Naive thymus-derived CD4-positive, alpha-beta T cell (primary cell): ENCODE data around the gene TAF6. TPM values are rescaled to one million over a fixed set of nuclear protein-coding genes. Genes with fewer than 3 reads are reported as not detected.

Experiments
- ATAC-seq: fragments of 150-1000 bp; cut with Tn5 transposase; 2 replicates; pipeline ENCODE4 v1.10.0; 2021; ENCODE audit warnings: mild to moderate bottlenecking, moderate library complexity
- CTCF ChIA-PET: fragments of 350-600 bp; sonication (Branson Sonifier 250); formaldehyde crosslinking; loops from one replicate; lab custom pipeline; 2021; ENCODE audit warnings: antibody characterized with exemption; lab: Charles Lee
- POLR2A ChIA-PET: fragments of 350-600 bp; sonication (Branson Sonifier 250); formaldehyde crosslinking; loops from one replicate; lab custom pipeline; 2021; ENCODE audit warnings: antibody characterized with exemption, inconsistent platforms; lab: Charles Lee
- DNase-seq, 9 donors: peaks; one replicate each; pipeline versions ENCODE4 v3.0.0 to v3.0.0-alpha.2; 2020 to 2022; ENCODE audit warnings: mixed read lengths in 1 of 9
- H3K27ac ChIP-seq: one replicate; pipeline ENCODE4 v1.7.0; 2013; ENCODE audit warnings: mild to moderate bottlenecking, low read depth, low read length, moderate library complexity
- H3K27me3 ChIP-seq, 2 donors: one replicate each; pipeline ENCODE4 v1.7.0; 2013; ENCODE audit warnings: low read length in 2 of 2, mild to moderate bottlenecking in 2 of 2, moderate library complexity in 2 of 2; ENCODE audit not compliant: control insufficient read depth in 2 of 2, insufficient read depth in 2 of 2
- H3K36me3 ChIP-seq, 3 experiments: 1 replicate in 2 of 3; 2 replicates in 1 of 3; pipeline ENCODE4 v1.7.0; 2013; ENCODE audit warnings: low read length in 3 of 3, mild to moderate bottlenecking in 3 of 3, moderate library complexity in 1 of 3; ENCODE audit not compliant: insufficient read depth in 3 of 3, control insufficient read depth in 2 of 3
- H3K4me1 ChIP-seq, 2 donors: one replicate each; pipeline ENCODE4 v1.7.0; 2013; ENCODE audit warnings: low read length in 2 of 2, mild to moderate bottlenecking in 2 of 2, moderate library complexity in 1 of 2; ENCODE audit not compliant: control insufficient read depth in 2 of 2, insufficient read depth in 2 of 2
- H3K4me3 ChIP-seq: 2 replicates; pipeline ENCODE4 v1.7.0; 2013; ENCODE audit warnings: mild to moderate bottlenecking, low read length
- H3K9me3 ChIP-seq, 3 experiments: 1 replicate in 2 of 3; 2 replicates in 1 of 3; pipeline ENCODE4 v1.7.0; 2013; ENCODE audit warnings: low read length in 3 of 3; ENCODE audit not compliant: control insufficient read depth in 2 of 3
- H3K27ac Mint-ChIP-seq, 9 donors: one replicate each; pipeline ENCODE4 v1.8.0; 2020 to 2022; ENCODE audit warnings: mixed read lengths in 9 of 9, mild to moderate bottlenecking in 8 of 9, moderate library complexity in 5 of 9, inconsistent platforms in 2 of 9
- H3K27me3 Mint-ChIP-seq, 5 donors: one replicate each; pipeline ENCODE4 v1.8.0; 2021 to 2022; ENCODE audit warnings: mixed read lengths in 5 of 5, mild to moderate bottlenecking in 1 of 5
- H3K36me3 Mint-ChIP-seq, 5 donors: one replicate each; pipeline ENCODE4 v1.8.0; 2020 to 2022; ENCODE audit warnings: mixed read lengths in 5 of 5, mild to moderate bottlenecking in 3 of 5, inconsistent platforms in 1 of 5
- H3K4me1 Mint-ChIP-seq, 7 donors: one replicate each; pipeline ENCODE4 v1.8.0; 2020 to 2022; ENCODE audit warnings: mixed read lengths in 7 of 7, mild to moderate bottlenecking in 3 of 7, inconsistent platforms in 1 of 7
- H3K4me3 Mint-ChIP-seq, 10 donors: one replicate each; pipeline ENCODE4 v1.8.0; 2020 to 2022; ENCODE audit warnings: mild to moderate bottlenecking in 10 of 10, mixed read lengths in 10 of 10, moderate library complexity in 6 of 10, inconsistent platforms in 2 of 10
- H3K9me3 Mint-ChIP-seq, 11 donors: one replicate each; pipeline ENCODE4 v1.8.0; 2020 to 2022; ENCODE audit warnings: mixed read lengths in 11 of 11, mild to moderate bottlenecking in 4 of 11, inconsistent platforms in 1 of 11, moderate library complexity in 1 of 11
- intact Hi-C, 2 donors: fragments of 100-400 bp; cut with micrococcal nuclease; formaldehyde crosslinking; loops; one replicate each; pipeline ENCODE4 v1.15.1; 2023
- polyA plus RNA-seq, 2 donors: library from polyadenylated mRNA; unstranded; fragments of 300-500 nt; fragmentation: Illumina TruSeq; gene quantifications; one replicate each; pipeline ENCODE4 v1.2.3, GENCODE V29; 2021
- total RNA-seq, 6 experiments: library from RNA in 5 of 6; stranded (reverse) in 5 of 6; gene quantifications; 1 replicate in 5 of 6; 2 replicates in 1 of 6; pipeline ENCODE4 v1.2.3 and lab custom pipeline; 2021 to 2026

The TAF6 gene
- total and polyA plus RNA-seq, 7 experiments from 2014 or later, result 30.8 to 68.1 (median 45.0) TPM

DNA sequence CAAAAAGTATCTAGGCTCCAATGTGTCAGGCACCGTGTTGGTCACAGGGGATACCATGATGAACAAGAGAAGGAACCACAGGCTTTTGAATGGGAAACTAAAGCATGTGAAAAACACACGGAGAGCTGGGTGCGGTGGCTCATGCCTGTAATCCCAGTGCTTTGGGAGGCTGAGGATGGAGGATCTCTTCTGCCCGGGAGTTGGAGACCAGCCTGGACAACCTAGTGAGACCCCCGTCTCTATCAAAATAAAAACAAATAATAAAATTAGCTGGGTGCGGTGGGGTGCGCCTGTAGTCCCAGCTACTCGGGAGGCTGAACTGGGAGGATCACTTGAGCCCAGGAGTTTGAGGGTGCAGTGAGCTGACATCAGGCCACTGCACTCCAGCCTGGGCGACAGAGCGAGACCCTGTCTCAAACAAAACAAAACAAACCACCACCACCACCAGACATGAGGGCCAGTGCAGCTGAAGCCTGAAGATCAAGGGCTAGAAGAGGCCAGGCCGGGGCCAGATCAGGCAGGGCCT lies 31.0 kb downstream of the TAF6 start:
- peak overlapping the region; percentile 89 to 96 (median 94) for H3K27ac Mint-ChIP-seq
- Histone ChIP-seq H3K4me3 (peak overlapping the region; percentile 61), H3K4me1 (peaks cover 6 to 11% of the 10 kb centered on the region in 2 donors), H3K27me3 (no peaks in the 10 kb centered on the region), H3K27ac (peak overlapping the region; percentile 87), H3K9me3 (no peaks in the 10 kb centered on the region), H3K36me3 (peaks cover 0 to 33% (median 6%) of the 10 kb centered on the region in 3 experiments)
- peaks cover 0 to 11% (median 0%) of the 10 kb centered on the region in 11 donors for H3K9me3 Mint-ChIP-seq
- DNase-seq (peak in 1 of 9 donors; percentile 5), ATAC-seq (no peak)
- CTCF ChIA-PET, result interaction anchor here (0.6 to 1.2 kb wide), 4 partner anchors 9 to 531 kb away, joined by 3 to 4 read pairs (median 3); no protein-coding TSS in a partner anchor
- H3K4me1 Mint-ChIP-seq, result peaks cover 11 to 40% (median 20%) of the 10 kb centered on the region in 7 donors
- intact Hi-C loops, result loop anchor here (1.0 to 10.0 kb wide), 4 partner anchors 13 to 683 kb away; partner anchors contain the start of genes AP4M1 (in 1 of the 2), BUD31 (in 1 of the 2), MBLAC1 (in 1 of the 2) and MCM7 (in 1 of the 2)
- H3K36me3 Mint-ChIP-seq, result peaks cover 0 to 27% (median 14%) of the 10 kb centered on the region in 5 donors
- POLR2A ChIA-PET, result interaction anchor here (0.7 to 5.2 kb wide), 9 partner anchors 9 to 530 kb away, joined by 3 to 59 read pairs (median 3); partner anchors contain the start of genes AP4M1, GPC2, MBLAC1 and MCM7
- peak overlapping the region; percentile 82 to 96 (median 90) for H3K4me3 Mint-ChIP-seq
- H3K27me3 Mint-ChIP-seq, result peaks cover 0 to 16% (median 0%) of the 10 kb centered on the region in 5 donors

GRCh38 chr7:100087055-100087750 lies 32.0 kb downstream of the TAF6 start:
- ChIA-PET POLR2A (interaction anchor here (5.2 kb wide), 1 partner anchor 13 kb away, joined by 59 read pairs; the partner anchor contains the start of genes AP4M1 and MCM7), CTCF (interaction anchor here (0.6 to 0.9 kb wide), 2 partner anchors 8 to 29 kb away, joined by 3 read pairs; no protein-coding TSS in a partner anchor)
- Histone ChIP-seq H3K4me3 (no peak overlapping the region), H3K9me3 (no peaks in the 10 kb centered on the region), H3K27me3 (no peaks in the 10 kb centered on the region), H3K27ac (no peak overlapping the region), H3K4me1 (peaks cover 11 to 20% of the 10 kb centered on the region in 2 donors), H3K36me3 (peaks cover 0 to 23% (median 4%) of the 10 kb centered on the region in 3 experiments)
- Mint-ChIP-seq H3K27ac (peak overlapping the region; percentile 11 to 95 (median 79)), H3K4me1 (peaks cover 19 to 44% (median 27%) of the 10 kb centered on the region in 7 donors), H3K36me3 (peaks cover 0 to 19% (median 12%) of the 10 kb centered on the region in 5 donors), H3K9me3 (peaks cover 0 to 11% (median 0%) of the 10 kb centered on the region in 11 donors), H3K4me3 (peak overlapping the region; percentile 20 to 90 (median 62)), H3K27me3 (peaks cover 0 to 19% (median 0%) of the 10 kb centered on the region in 5 donors)
- DNase-seq, result no peak
- intact Hi-C loops, result loop anchor here in 1 of 2 donors (10.0 kb wide), 2 partner anchors 582 to 682 kb away; partner anchors contain the start of genes BUD31, PDAP1, ZKSCAN5 and ZNF394
- ATAC-seq, result no peak

DNA sequence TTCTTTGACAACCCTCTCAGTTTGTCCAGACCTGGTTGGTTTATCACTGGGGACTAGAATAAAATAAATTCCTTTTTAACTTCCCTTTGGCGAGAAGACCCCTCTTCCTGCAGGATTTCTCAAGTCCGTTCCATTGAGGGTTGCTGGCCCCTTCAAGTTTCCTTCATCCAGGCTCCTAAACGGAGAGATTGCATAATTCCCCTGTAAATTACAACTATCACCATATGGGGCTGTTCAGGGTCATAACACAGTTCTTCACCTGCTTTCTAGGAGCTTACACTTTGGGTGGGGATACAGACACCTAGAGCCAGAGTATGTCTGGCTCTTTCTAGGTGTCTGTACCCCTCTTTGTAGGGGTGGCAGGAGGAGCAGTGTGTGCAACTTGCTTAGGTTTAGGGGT lies 33.6 kb downstream of the TAF6 start:
- peak overlapping the region in 1 of 10 donors; percentile 54 for H3K4me3 Mint-ChIP-seq
- H3K27ac Mint-ChIP-seq, result peak overlapping the region in 1 of 9 donors; percentile 62

DNA sequence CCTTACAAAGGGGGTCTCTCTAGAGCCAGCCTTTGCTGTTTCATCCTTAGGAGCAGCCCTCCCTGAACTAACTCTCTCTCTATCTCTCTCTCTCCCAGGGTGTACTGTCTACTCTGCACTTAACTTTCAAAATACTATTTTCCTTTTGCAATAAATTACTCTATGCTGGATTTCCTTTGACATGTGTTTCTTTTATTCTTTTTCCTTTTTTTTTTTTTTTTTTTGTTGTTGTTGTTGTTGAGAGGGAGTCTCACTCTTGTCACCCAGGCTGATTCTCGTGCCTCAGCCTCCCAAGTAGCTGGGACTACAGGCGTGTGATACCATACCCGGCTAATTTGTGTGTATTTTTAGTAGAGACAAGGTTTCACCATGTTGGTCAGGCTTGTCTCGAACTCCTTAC lies 36.2 kb downstream of the TAF6 start:
- Histone ChIP-seq H3K4me1 (peaks cover 5 to 19% of the 10 kb centered on the region in 2 donors), H3K9me3 (no peaks in the 10 kb centered on the region), H3K27me3 (no peaks in the 10 kb centered on the region), H3K36me3 (peaks cover 0 to 13% (median 0%) of the 10 kb centered on the region in 3 experiments), H3K27ac (no peak overlapping the region), H3K4me3 (no peak overlapping the region)
- Mint-ChIP-seq H3K27ac (peak overlapping the region; percentile 61 to 94 (median 84)), H3K36me3 (peaks cover 5 to 12% (median 7%) of the 10 kb centered on the region in 5 donors), H3K4me3 (peak overlapping the region; percentile 76 to 95 (median 92)), H3K4me1 (peaks cover 26 to 50% (median 39%) of the 10 kb centered on the region in 7 donors), H3K27me3 (peaks cover 0 to 19% (median 0%) of the 10 kb centered on the region in 5 donors), H3K9me3 (peaks cover 0 to 2% (median 0%) of the 10 kb centered on the region in 11 donors)
- CTCF ChIA-PET, result interaction anchor here (0.6 to 1.1 kb wide), 4 partner anchors 48 to 175 kb away, joined by 3 to 6 read pairs (median 6); no protein-coding TSS in a partner anchor
- ATAC-seq, result no peak
- POLR2A ChIA-PET, result interaction anchor here (0.6 to 2.0 kb wide), 10 partner anchors 8 to 459 kb away, joined by 3 to 9 read pairs (median 4); partner anchors contain the start of genes AP4M1 and MCM7
- DNase-seq, result no peak
- intact Hi-C loops, result loop anchor here (1.0 to 10.0 kb wide), 7 partner anchors 17 to 678 kb away; partner anchors contain the start of genes BUD31 (in 1 of the 2), FBXO24 (in 1 of the 2), LRCH4 (in 1 of the 2) and MBLAC1 (in 1 of the 2)

More for the DNA sequence above, 33.6 kb downstream of the TAF6 start:
- Mint-ChIP-seq H3K4me1 (peaks cover 21 to 46% (median 37%) of the 10 kb centered on the region in 7 donors), H3K9me3 (peaks cover 0 to 11% (median 0%) of the 10 kb centered on the region in 11 donors), H3K36me3 (peaks cover 0 to 10% (median 3%) of the 10 kb centered on the region in 5 donors), H3K27me3 (peaks cover 0 to 19% (median 0%) of the 10 kb centered on the region in 5 donors)
- no peak for DNase-seq
- no peaks in the 10 kb centered on the region for H3K9me3 ChIP-seq
- CTCF ChIA-PET, result no interaction called here
- H3K36me3 ChIP-seq, result peaks cover 0 to 6% (median 3%) of the 10 kb centered on the region in 3 experiments
- H3K4me3 ChIP-seq, result no peak overlapping the region
- no peak for ATAC-seq
- H3K27me3 ChIP-seq, result no peaks in the 10 kb centered on the region
- no peak overlapping the region for H3K27ac ChIP-seq
- H3K4me1 ChIP-seq, result peaks cover 11 to 24% of the 10 kb centered on the region in 2 donors
- POLR2A ChIA-PET, result interaction anchor here (1.4 to 1.9 kb wide), 2 partner anchors 10 to 40 kb away, joined by 3 to 14 read pairs; partner anchors contain the start of gene MBLAC1
- intact Hi-C loops, result loop anchor here in 1 of 2 donors (10.0 kb wide), 2 partner anchors 581 to 681 kb away; partner anchors contain the start of genes BUD31, PDAP1, ZKSCAN5 and ZNF394

DNA sequence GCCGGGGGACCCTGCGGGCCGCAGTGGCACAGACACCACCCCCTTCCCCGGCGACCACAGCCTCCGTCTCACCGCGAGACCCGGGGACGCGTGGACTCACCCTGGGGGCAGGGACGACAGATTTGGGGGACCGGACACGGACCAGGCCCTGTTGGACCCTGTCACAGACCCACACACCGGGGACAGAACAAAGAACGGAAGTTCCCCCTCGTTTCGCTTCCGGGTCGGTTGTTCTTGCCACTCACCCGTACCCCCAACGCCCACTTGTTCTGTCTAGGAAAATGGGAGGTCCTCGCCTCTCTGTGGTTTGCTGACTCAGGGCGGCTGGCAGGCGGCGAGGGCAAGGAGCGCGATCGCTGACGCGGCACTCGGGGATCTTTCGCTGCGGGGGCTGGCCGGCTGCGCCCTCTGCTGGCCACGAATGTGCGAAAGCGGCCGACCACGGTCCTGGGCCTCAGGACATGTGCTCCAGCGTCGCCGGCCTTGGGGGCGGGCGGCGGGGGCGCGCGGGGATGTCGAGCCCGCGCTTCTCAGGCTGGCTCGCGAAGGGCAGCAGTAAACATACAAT lies 37.5 kb downstream of the TAF6 start, which contains the start of gene ZNF3:
TSS of gene ZNF3 (minus strand) at position 189 of the 568 bp plus-strand sequence. CDS start 4,366 bp downstream, outside the sequence.
- POLR2A ChIA-PET, result interaction anchor here (0.7 to 2.0 kb wide), 11 partner anchors 8 to 594 kb away, joined by 3 to 9 read pairs (median 5); partner anchors contain the start of genes AP4M1, MCM7, TRIM4 and ZKSCAN1
- H3K4me3 ChIP-seq, result peak within 1 kb of the TSS; percentile 78
- DNase-seq (peak; percentile 87 to 98 (median 97)), ATAC-seq (peak; percentile 94)
- H3K9me3 Mint-ChIP-seq, result peaks cover 0 to 3% (median 0%) of the 10 kb centered on the region in 11 donors
- H3K4me3 Mint-ChIP-seq, result peak within 1 kb of the TSS; percentile 89 to 96 (median 92)
- H3K27ac ChIP-seq, result peak within 1 kb of the TSS; percentile 82
- peaks cover 5 to 18% (median 12%) of the 10 kb centered on the region in 5 donors for H3K36me3 Mint-ChIP-seq
- CTCF ChIA-PET, result interaction anchor here (0.7 to 1.5 kb wide), 4 partner anchors 33 to 86 kb away, joined by 3 to 6 read pairs (median 3); partner anchors contain the start of gene ZKSCAN1
- intact Hi-C loops, result loop anchor here (1.0 to 10.0 kb wide), 26 partner anchors 8 to 1171 kb away; partner anchors contain the start of genes BUD31 (in 2 of the 2), MBLAC1 (in 2 of the 2), PDAP1 (in 2 of the 2) and TRIM4 (in 2 of the 2)
- H3K9me3 ChIP-seq, result no peaks in the 10 kb centered on the region
- peaks cover 0 to 20% (median 4%) of the 10 kb centered on the region in 3 experiments for H3K36me3 ChIP-seq
- no peaks in the 10 kb centered on the region for H3K27me3 ChIP-seq
- peak within 1 kb of the TSS; percentile 64 to 98 (median 91) for H3K27ac Mint-ChIP-seq
- peaks cover 0 to 19% (median 0%) of the 10 kb centered on the region in 5 donors for H3K27me3 Mint-ChIP-seq
- H3K4me1 Mint-ChIP-seq, result peaks cover 26 to 46% (median 41%) of the 10 kb centered on the region in 7 donors
- H3K4me1 ChIP-seq, result peaks cover 5 to 18% of the 10 kb centered on the region in 2 donors
